Esophagus squamous epithelium (tissue), 5 donors: Measurements from ENCODE around the gene GATA6. TPM values are rescaled to one million over a fixed set of nuclear protein-coding genes. Genes with fewer than 3 reads are reported as not detected.

Experiments used
- DNase-seq: peaks from one replicate; lab custom pipeline; 2025; lab: John Stamatoyannopoulos, UW
- H3K27ac ChIP-seq, 4 donors: fragments of 200-600 bp; sonication (generic); one replicate each; pipeline ENCODE4 v1.5.1; 2016 to 2019; ENCODE audit warnings: mild to moderate bottlenecking in 1 of 4
- H3K27me3 ChIP-seq, 4 donors: fragments of 200-600 bp; sonication (generic); 1 replicate in 3 of 4; 2 replicates in 1 of 4; pipeline versions ENCODE4 v1.5.1 to v1.6.0; 2017 to 2021; ENCODE audit warnings: antibody characterized with exemption in 1 of 4
- H3K36me3 ChIP-seq, 3 donors: fragments of 200-600 bp; sonication (generic); one replicate each; pipeline ENCODE4 v1.5.1; 2016 to 2019
- H3K4me1 ChIP-seq, 3 donors: fragments of 200-600 bp; sonication (generic); one replicate each; pipeline ENCODE4 v1.5.1; 2017 to 2019
- H3K4me3 ChIP-seq, 4 donors: fragments of 200-600 bp; sonication (generic); 1 replicate in 3 of 4; 2 replicates in 1 of 4; pipeline ENCODE4 v1.5.1; 2016 to 2019; ENCODE audit warnings: mild to moderate bottlenecking in 2 of 4, moderate library complexity in 1 of 4
- H3K9me3 ChIP-seq, 3 donors: fragments of 200-600 bp; sonication (generic); one replicate each; pipeline ENCODE4 v1.5.1; 2016 to 2019
- CTCF ChIP-seq, 6 experiments: fragments of 450-650 bp in 4 of 6; fragments of 200-600 bp in 2 of 6; sonication (generic) in 2 of 6; IDR thresholded peaks; one replicate each; pipeline ENCODE4 v1.5.1; 2016 to 2019; ENCODE audit warnings: antibody characterized with exemption in 6 of 6, mild to moderate bottlenecking in 4 of 6, moderate library complexity in 4 of 6
- POLR2A ChIP-seq, 4 donors: fragments of 450-650 bp; IDR thresholded peaks; one replicate each; pipeline ENCODE4 v1.6.1; 2017; ENCODE audit warnings: antibody characterized with exemption in 4 of 4, mild to moderate bottlenecking in 4 of 4, moderate library complexity in 3 of 4
- WGBS, 2 donors: methylation state at CpG; one replicate each; pipeline ENCODE4 v1.1.5; 2018; 5-methylcytosine and 5-hydroxymethylcytosine counted together
- intact Hi-C: fragments of 100-400 bp; cut with DNase I; formaldehyde crosslinking; loops from one replicate; pipeline ENCODE4 v1.15.0; 2022
- total RNA-seq, 4 donors: library from RNA; depleted of rRNA; stranded (reverse); fragments of >200 nt; gene quantifications; one replicate each; pipeline ENCODE4 v1.1.0, GENCODE V29; 2016
- donor health status: DM: yes; HTN: yes; CAD: no.

Gene GATA6
- total RNA-seq, 4 donors from 2014 or later: 0.08 to 2.2 (median 1.2) TPM

- no peak for TF ChIP-seq CTCF (IDR thresholded peaks at IDR 0.05)
- Histone ChIP-seq H3K9me3 (no peaks in the 10 kb centered on the region), H3K4me1 (peaks cover 20 to 62% (median 22%) of the 10 kb centered on the region in 3 donors), H3K27ac (peak overlapping the region; percentile 20 to 86 (median 81)), H3K36me3 (no peaks in the 10 kb centered on the region), H3K4me3 (peak overlapping the region; percentile 46 to 89 (median 60)), H3K27me3 (peaks cover 25 to 100% (median 36%) of the 10 kb centered on the region in 4 donors)
- DNase-seq: no peak
- WGBS, 2 donors: 5% methylated on average over 8 of the region's 120 CpGs; no CpG with 5 or more reads in 1 of the 2 donors
- intact Hi-C loops: loop anchor here (10.0 kb wide), 1 partner anchor 383 kb away; no protein-coding TSS in a partner anchor
Measured at GRCh38 chr18:22171258-22172119, 2.1 kb downstream of the GATA6 start.

GRCh38 chr18:22172120-22172582 is 2.8 kb downstream of the GATA6 start:
- Histone ChIP-seq H3K4me3 (peak overlapping the region in 2 of 4 donors; percentile 61 to 89), H3K4me1 (peaks cover 20 to 62% (median 22%) of the 10 kb centered on the region in 3 donors), H3K27me3 (peaks cover 18 to 100% (median 31%) of the 10 kb centered on the region in 4 donors), H3K36me3 (no peaks in the 10 kb centered on the region), H3K9me3 (no peaks in the 10 kb centered on the region), H3K27ac (no peak overlapping the region)
- no peak for TF ChIP-seq POLR2A (IDR thresholded peaks at IDR 0.05)
- no peak for TF ChIP-seq CTCF (IDR thresholded peaks at IDR 0.05)
- WGBS, 2 donors: 66% methylated on average over 10 of the region's 34 CpGs; no CpG with 5 or more reads in 1 of the 2 donors
- no peak for DNase-seq
- intact Hi-C loops: loop anchor here (10.0 kb wide), 1 partner anchor 383 kb away; no protein-coding TSS in a partner anchor

- intact Hi-C loops: loop anchor here (10.0 kb wide), 1 partner anchor 382 kb away; no protein-coding TSS in a partner anchor
- DNase-seq: no peak
- Histone ChIP-seq H3K27ac (no peak overlapping the region), H3K4me3 (peak overlapping the region in 2 of 4 donors; percentile 61 to 89), H3K4me1 (peaks cover 20 to 57% (median 22%) of the 10 kb centered on the region in 3 donors), H3K27me3 (peaks cover 14 to 100% (median 27%) of the 10 kb centered on the region in 4 donors), H3K9me3 (no peaks in the 10 kb centered on the region), H3K36me3 (no peaks in the 10 kb centered on the region)
- WGBS, 2 donors: 81 to 93% methylated on average over 7 of the region's 7 CpGs
- TF ChIP-seq CTCF (IDR thresholded peaks at IDR 0.05): no peak
- no peak for TF ChIP-seq POLR2A (IDR thresholded peaks at IDR 0.05)
Measured at GRCh38 chr18:22172594-22173049, 3.2 kb downstream of the GATA6 start.

- no peak overlapping the region for H3K4me3 ChIP-seq
- intact Hi-C loops: loop anchor here (10.0 kb wide), 1 partner anchor 381 kb away; no protein-coding TSS in a partner anchor
- H3K36me3 ChIP-seq: no peaks in the 10 kb centered on the region
- H3K27ac ChIP-seq: no peak overlapping the region
- 76 to 90% methylated on average over 17 to 22 of the region's 22 CpGs for WGBS, 2 donors
- no peaks in the 10 kb centered on the region for H3K9me3 ChIP-seq
- no peak for DNase-seq
- peaks cover 6 to 100% (median 19%) of the 10 kb centered on the region in 4 donors for H3K27me3 ChIP-seq
- TF ChIP-seq CTCF (IDR thresholded peaks at IDR 0.05): no peak
- no peak for TF ChIP-seq POLR2A (IDR thresholded peaks at IDR 0.05)
- peaks cover 12 to 50% (median 22%) of the 10 kb centered on the region in 3 donors for H3K4me1 ChIP-seq
Measured at GRCh38 chr18:22173221-22173927, 4.0 kb downstream of the GATA6 start.
